A549 (cell line): Measurements from ENCODE around the gene MEGF8. TPM values are rescaled to one million over a fixed set of nuclear protein-coding genes. Genes with fewer than 3 reads are reported as not detected.

Source experiments
- ATAC-seq, 2 experiments: fragments of 200-7000 bp in 1 of 2; fragments of >200 bp in 1 of 2; cut with Nextera tagmentation in 1 of 2; cut with Tn5 transposase in 1 of 2; 3 replicates each; pipeline versions ENCODE4 v1.8.0 to v1.9.1; 2018 to 2020; ENCODE audit warnings: mild to moderate bottlenecking in 1 of 2, moderate library complexity in 1 of 2
- CTCF ChIA-PET: fragments of 300-600 bp; sonication (Branson Sonifier 250); formaldehyde crosslinking; extraction: SDS; loops from one replicate; lab custom pipeline; 2021; ENCODE audit warnings: antibody characterized with exemption, inconsistent platforms; lab: Yijun Ruan, JAX
- POLR2A ChIA-PET: fragments of 350-600 bp; formaldehyde crosslinking; extraction: SDS; loops from one replicate; lab custom pipeline; 2021; ENCODE audit warnings: antibody characterized with exemption, inconsistent platforms; lab: Yijun Ruan, JAX
- DNase-seq, 2 experiments: peaks; one replicate each; pipeline versions ENCODE4 v3.0.0 to v3.0.0-alpha.2; 2011 to 2016; ENCODE audit warnings: low read depth in 1 of 2, low spot score in 1 of 2
- FAIRE-seq: peaks from 2 replicates; lab custom pipeline; 2011; peaks lifted over from hg19 to GRCh38; lab: Jason Lieb, UNC
- H3K27ac ChIP-seq, 2 experiments: fragments of >200 bp; sonication (Bioruptor Twin); formaldehyde crosslinking; 3 replicates each; pipeline ENCODE4 v1.5.1; 2016 to 2017
- H3K4me1 ChIP-seq: fragments of >200 bp; sonication (Bioruptor Twin); formaldehyde crosslinking; 3 replicates; pipeline ENCODE4 v1.6.1; 2016
- H3K4me2 ChIP-seq: fragments of >200 bp; sonication (Bioruptor Twin); formaldehyde crosslinking; 3 replicates; pipeline ENCODE4 v1.6.1; 2016
- H3K4me3 ChIP-seq: fragments of >200 bp; sonication (Bioruptor Twin); formaldehyde crosslinking; 3 replicates; pipeline ENCODE4 v1.5.1; 2016
- H3K9me3 ChIP-seq: fragments of >200 bp; sonication (Bioruptor Twin); formaldehyde crosslinking; 3 replicates; pipeline ENCODE4 v1.6.1; 2016
- ATOH8 ChIP-seq: fragments of 250-450 bp; sonication (Bioruptor Pico); IDR thresholded peaks from 2 replicates; pipeline ENCODE4 v1.5.0; 2020; ENCODE audit warnings: low read depth, mild to moderate bottlenecking, moderate library complexity
- CBX2 ChIP-seq: fragments of 200-600 bp; sonication (generic); IDR thresholded peaks from 2 replicates; pipeline ENCODE4 v1.6.1; 2016; ENCODE audit warnings: low read depth, mild to moderate bottlenecking, borderline replicate concordance
- CBX8 ChIP-seq: fragments of 200-600 bp; sonication (generic); IDR thresholded peaks from 2 replicates; pipeline ENCODE4 v1.6.1; 2016
- CTCF ChIP-seq: fragments of >200 bp; sonication (Bioruptor Twin); formaldehyde crosslinking; IDR thresholded peaks from 3 replicates; pipeline ENCODE4 v1.5.1; 2016
- E2F6 ChIP-seq: IDR thresholded peaks from 2 replicates; pipeline ENCODE4 v1.6.1; 2012; ENCODE audit warnings: low read depth, borderline replicate concordance
- FOSL2 ChIP-seq, 2 experiments: fragments of 450-650 bp in 1 of 2; fragments of >200 bp in 1 of 2; sonication (Bioruptor Twin) in 1 of 2; formaldehyde crosslinking; IDR thresholded peaks; 2 replicates each; pipeline versions ENCODE4 v1.5.0 to v1.6.1; 2016 to 2020; ENCODE audit warnings: mild to moderate bottlenecking in 1 of 2, moderate library complexity in 1 of 2
- FOXS1 ChIP-seq: fragments of 250-450 bp; sonication (Bioruptor Pico); IDR thresholded peaks from 2 replicates; pipeline ENCODE4 v1.5.0; 2020; ENCODE audit warnings: mild to moderate bottlenecking, moderate library complexity
- HDAC2 ChIP-seq: fragments of 200-600 bp; sonication (generic); IDR thresholded peaks from 2 replicates; pipeline ENCODE4 v1.6.1; 2016
- HES2 ChIP-seq: fragments of >200 bp; sonication (Bioruptor Twin); formaldehyde crosslinking; IDR thresholded peaks from 2 replicates; pipeline ENCODE4 v1.6.1; 2016
- HEYL ChIP-seq: fragments of 250-450 bp; sonication (Bioruptor Pico); IDR thresholded peaks from 2 replicates; pipeline ENCODE4 v1.8.0; 2021; ENCODE audit warnings: mild to moderate bottlenecking, moderate library complexity
- HMGXB4 ChIP-seq: fragments of 250-450 bp; sonication (Bioruptor Pico); IDR thresholded peaks from 2 replicates; pipeline ENCODE4 v1.5.0; 2021; ENCODE audit warnings: mild to moderate bottlenecking, moderate library complexity, borderline replicate concordance
- HOXA7 ChIP-seq: fragments of 250-450 bp; sonication (Bioruptor Pico); IDR thresholded peaks from 2 replicates; pipeline ENCODE4 v1.5.0; 2020; ENCODE audit warnings: mild to moderate bottlenecking, moderate library complexity
- HOXB13 ChIP-seq: fragments of 250-450 bp; sonication (Bioruptor Pico); IDR thresholded peaks from 2 replicates; pipeline ENCODE4 v1.5.0; 2020; ENCODE audit warnings: low read depth, mild to moderate bottlenecking, moderate library complexity
- KDM1A ChIP-seq: fragments of 200-600 bp; sonication (generic); IDR thresholded peaks from 2 replicates; pipeline ENCODE4 v1.6.1; 2016; ENCODE audit warnings: low read depth, mild to moderate bottlenecking
- MAFK ChIP-seq: fragments of 450-650 bp; IDR thresholded peaks from 2 replicates; pipeline ENCODE4 v1.6.1; 2014; ENCODE audit not compliant: partially characterized antibody
- MYC ChIP-seq: IDR thresholded peaks from 2 replicates; pipeline ENCODE4 v1.6.1; 2012; ENCODE audit warnings: mild to moderate bottlenecking, inconsistent platforms, low read length, improper control_type of control experiment, borderline replicate concordance
- NFE2L2 ChIP-seq: fragments of 150-350 bp; conservative IDR thresholded peaks from 2 replicates; pipeline ENCODE4 v1.6.1; 2014; ENCODE audit warnings: low read length
- NPAS2 ChIP-seq: fragments of 250-450 bp; sonication (Bioruptor Pico); IDR thresholded peaks from 2 replicates; pipeline ENCODE4 v1.8.0; 2022; ENCODE audit warnings: mild to moderate bottlenecking, moderate library complexity, borderline replicate concordance
- NR3C1 ChIP-seq: fragments of >200 bp; sonication (Bioruptor Twin); formaldehyde crosslinking; IDR thresholded peaks from 3 replicates; pipeline ENCODE4 v1.6.1; 2017
- PBX3 ChIP-seq: IDR thresholded peaks from 2 replicates; pipeline ENCODE4 v1.6.1; 2012
- PHF8 ChIP-seq: fragments of 200-600 bp; sonication (generic); IDR thresholded peaks from 2 replicates; pipeline ENCODE4 v1.6.1; 2016; ENCODE audit warnings: low read depth, mild to moderate bottlenecking, antibody characterized with exemption, moderate library complexity, borderline replicate concordance
- POLR2A ChIP-seq: IDR thresholded peaks from 2 replicates; pipeline ENCODE4 v1.6.1; 2012; ENCODE audit warnings: mild to moderate bottlenecking, low read length
- RAD21 ChIP-seq, 2 experiments: fragments of >200 bp in 1 of 2; sonication (Bioruptor Twin) in 1 of 2; formaldehyde crosslinking in 1 of 2; IDR thresholded peaks in 1 of 2; conservative IDR thresholded peaks in 1 of 2; 2 replicates in 1 of 2; 3 replicates in 1 of 2; pipeline ENCODE4 v1.6.1; 2012 to 2018; ENCODE audit warnings: inconsistent platforms in 1 of 2
- RARB ChIP-seq: fragments of 250-450 bp; sonication (Bioruptor Pico); IDR thresholded peaks from 2 replicates; pipeline ENCODE4 v1.8.0; 2021; ENCODE audit warnings: mild to moderate bottlenecking, moderate library complexity
- RCOR1 ChIP-seq: fragments of 150-350 bp; IDR thresholded peaks from 2 replicates; pipeline ENCODE4 v1.6.1; 2014; ENCODE audit warnings: antibody characterized with exemption, low read length, low read depth
- TFCP2L1 ChIP-seq: fragments of 250-450 bp; sonication (Bioruptor Pico); IDR thresholded peaks from 2 replicates; pipeline ENCODE4 v1.5.0; 2021; ENCODE audit warnings: mild to moderate bottlenecking
- ZSCAN20 ChIP-seq: fragments of 250-450 bp; sonication (Bioruptor Pico); IDR thresholded peaks from 2 replicates; pipeline ENCODE4 v1.8.0; 2022; ENCODE audit warnings: mild to moderate bottlenecking, moderate library complexity
- WGBS: methylation state at CpG from one replicate; pipeline ENCODE4 v1.1.6; 2017; ENCODE audit errors: missing lambda C conversion rate; 5-methylcytosine and 5-hydroxymethylcytosine counted together
- polyA plus RNA-seq, 4 experiments: library from polyadenylated mRNA; depleted of rRNA in 3 of 4; stranded (reverse); fragments of >200 nt; fragmentation: RNase III in 1 of 4; extraction: RNeasy Plus Mini Kit Qiagen cat#74134 plus additional on column Dnase treatment in 1 of 4; gene quantifications; 2 replicates in 3 of 4; 3 replicates in 1 of 4; pipeline ENCODE4 v1.2.3, GENCODE V29; 2011 to 2017

The MEGF8 gene
- polyA plus RNA-seq, 2 of the 4 experiments (the other 2 are of a cell fraction), result 10.4 to 27.2 TPM

- Histone ChIP-seq H3K4me2 (no peak overlapping the region), H3K27ac (no peak overlapping the region), H3K9me3 (no peaks in the 10 kb centered on the region), H3K4me3 (no peak overlapping the region), H3K4me1 (no peaks in the 10 kb centered on the region)
- WGBS, result 84% methylated on average over 7 of the region's 7 CpGs
- DNase-seq, result no peak
- peak; percentile 70 for FAIRE-seq
- ATAC-seq, result no peak
- TF ChIP-seq RARB (CRISPR knock-in tag) (no peak), HEYL (CRISPR knock-in tag) (no peak), CTCF (no peak), CBX8 (no peak), MYC (no peak), E2F6 (no peak), ZSCAN20 (CRISPR knock-in tag) (no peak), RAD21 (conservative IDR thresholded peaks at IDR 0.05 in 1 of 2, IDR thresholded peaks at IDR 0.05 in 1 of 2) (no peak), HDAC2 (no peak), KDM1A (no peak), ATOH8 (CRISPR knock-in tag) (no peak), HOXB13 (no peak), MAFK (no peak), PBX3 (no peak), HES2 (no peak), CBX2 (no peak), NPAS2 (CRISPR knock-in tag) (no peak), HOXA7 (CRISPR knock-in tag) (no peak), FOSL2 (IDR thresholded peaks at IDR 0.05) (no peak), FOSL2 (CRISPR knock-in tag; IDR thresholded peaks at IDR 0.05) (no peak), PHF8 (no peak)
- ChIA-PET CTCF (interaction anchor here (0.7 to 3.7 kb wide), 7 partner anchors 8 to 227 kb away, joined by 3 to 12 read pairs (median 5); no protein-coding TSS in a partner anchor), POLR2A (no interaction called here)
Observed at GRCh38 chr19:42335374-42335936, 10.0 kb downstream of the MEGF8 start.

GRCh38 chr19:42335971-42336370 lies 10.5 kb downstream of the MEGF8 start:
- DNase-seq, result no peak
- Histone ChIP-seq H3K4me1 (no peaks in the 10 kb centered on the region), H3K4me3 (no peak overlapping the region), H3K9me3 (no peaks in the 10 kb centered on the region), H3K4me2 (no peak overlapping the region), H3K27ac (no peak overlapping the region)
- 87% methylated on average over 19 of the region's 19 CpGs for WGBS
- ChIA-PET POLR2A (no interaction called here), CTCF (interaction anchor here (0.7 to 3.7 kb wide), 9 partner anchors 9 to 228 kb away, joined by 3 to 12 read pairs (median 3); no protein-coding TSS in a partner anchor)
- ATAC-seq, result 0 out of 6 replicates have a peak, but pooled peaks of 1 of the 2 experiments have one; percentile 20
- no peak for FAIRE-seq
- TF ChIP-seq NPAS2 (CRISPR knock-in tag) (no peak), HOXA7 (CRISPR knock-in tag) (no peak), HEYL (CRISPR knock-in tag) (no peak), RAD21 (conservative IDR thresholded peaks at IDR 0.05 in 1 of 2, IDR thresholded peaks at IDR 0.05 in 1 of 2) (no peak), MAFK (no peak), NR3C1 (no peak), E2F6 (no peak), TFCP2L1 (no peak), RCOR1 (no peak), FOSL2 (IDR thresholded peaks at IDR 0.05) (no peak), FOSL2 (CRISPR knock-in tag; IDR thresholded peaks at IDR 0.05) (no peak), POLR2A (no peak), NFE2L2 (no peak), HMGXB4 (no peak), FOXS1 (CRISPR knock-in tag) (no peak)
